Activated CD4-positive, alpha-beta T cell treated with anti-CD3 and anti-CD28 coated beads for 24 hours (primary cell): ENCODE data around the gene PET117.
"Not testable (repeated sequence)": the region's sequence is repeated elsewhere in the genome, so short reads cannot be mapped to it uniquely, and the experiment has no call there.

ENCODE experiments used
- DNase-seq, 2 donors: peaks; one replicate each; pipeline ENCODE4 v3.0.0-alpha.2; 2020; ENCODE audit warnings: low read depth in 2 of 2

PET117 gene

GRCh38 chr20:18164356-18164755, 26.7 kb downstream of the PET117 start:
- no peak for DNase-seq

GRCh38 chr20:18165553-18165952, 27.9 kb downstream of the PET117 start:
- DNase-seq: no peak

GRCh38 chr20:18166241-18166881, 28.7 kb downstream of the PET117 start:
- no peak for DNase-seq

GRCh38 chr20:18166950-18167349, 29.3 kb downstream of the PET117 start:
- no peak for DNase-seq

GRCh38 chr20:18172379-18172778, 34.7 kb downstream of the PET117 start:
- no peak for DNase-seq

- DNase-seq: no peak
Observed at GRCh38 chr20:18174906-18175683, 37.4 kb downstream of the PET117 start.

GRCh38 chr20:18176318-18176785, 38.7 kb downstream of the PET117 start:
- DNase-seq: no peak

- DNase-seq: not testable (repeated sequence)
Observed at GRCh38 chr20:18180366-18180765, 42.7 kb downstream of the PET117 start.

- DNase-seq: no peak
Observed at GRCh38 chr20:18180815-18181214, 43.2 kb downstream of the PET117 start.

- DNase-seq: no peak
Observed at GRCh38 chr20:18187020-18187419, 49.4 kb downstream of the PET117 start.

- DNase-seq: no peak
Observed at GRCh38 chr20:18188434-18188833, 50.8 kb downstream of the PET117 start.

- DNase-seq: no peak
Observed at GRCh38 chr20:18190338-18191233, 52.9 kb downstream of the PET117 start.

- DNase-seq: no peak
Observed at GRCh38 chr20:18191306-18191705, 53.6 kb downstream of the PET117 start.
